Measurements from ENCODE around the gene ATP6V1G2.
A peak's percentile ranks its signal among the peaks of the same experiment; 100 is the strongest.
"Not testable (repeated sequence)": the region's sequence is repeated elsewhere in the genome, so short reads cannot be mapped to it uniquely, and the experiment has no call there.

Gene ATP6V1G2

GRCh38 chr6:31496826-31497225 lies 49.6 kb downstream of the ATP6V1G2 start:
- H3K27me3 ChIP-seq (ENCODE audit: control insufficient read depth, low read length); H4K20me1 ChIP-seq (ENCODE audit: control insufficient read depth, insufficient read depth, low read depth, low read length); H3K9me2 ChIP-seq (replicated peaks; ENCODE audit: control insufficient read depth, low read length); H3K9me3 ChIP-seq (ENCODE audit: control insufficient read depth, insufficient read depth, low read length): not testable (repeated sequence)
- TF ChIP-seq CTCF (IDR thresholded peaks at IDR 0.05; ENCODE audit: low read depth, low read length, poor library complexity, severe bottlenecking): peak; percentile 32
- peaks cover 26% of the 10 kb centered on the region for H3K4me1 ChIP-seq (ENCODE audit: control insufficient read depth, low read length)
- H3K27ac ChIP-seq (ENCODE audit: low read depth, low read length): peak overlapping the region; percentile 62
- H3K79me2 ChIP-seq (ENCODE audit: control insufficient read depth, low read length): peaks cover 95% of the 10 kb centered on the region
- peaks cover 15% of the 10 kb centered on the region for H3F3A ChIP-seq (ENCODE audit: control insufficient read depth, insufficient read depth)
- H3K4me2 ChIP-seq (ENCODE audit: low read length): peak overlapping the region; percentile 83
- H3K36me3 ChIP-seq (ENCODE audit: control insufficient read depth, low read length): peaks cover 22% of the 10 kb centered on the region
- H3K4me3 ChIP-seq (ENCODE audit: low read length): peak overlapping the region; percentile 86

- H3K4me2 ChIP-seq (ENCODE audit: low read length): peak overlapping the region; percentile 83
- H3K36me3 ChIP-seq (ENCODE audit: control insufficient read depth, low read length): peaks cover 11% of the 10 kb centered on the region
- peaks cover 36% of the 10 kb centered on the region for H3K4me1 ChIP-seq (ENCODE audit: control insufficient read depth, low read length)
- TF ChIP-seq EZH2phosphoT487 (IDR thresholded peaks at IDR 0.05; ENCODE audit: borderline replicate concordance, low read length) (no peak), CTCF (IDR thresholded peaks at IDR 0.05; ENCODE audit: low read depth, low read length, poor library complexity, severe bottlenecking) (no peak)
- peaks cover 2% of the 10 kb centered on the region; the same call in 1 of the 2 replicates for H4K20me1 ChIP-seq (ENCODE audit: control insufficient read depth, insufficient read depth, low read depth, low read length)
- no peaks in the 10 kb centered on the region for H3K9me3 ChIP-seq (ENCODE audit: control insufficient read depth, insufficient read depth, low read length)
- no peaks in the 10 kb centered on the region for H3K9me2 ChIP-seq (replicated peaks; ENCODE audit: control insufficient read depth, low read length)
- no peaks in the 10 kb centered on the region for H3K27me3 ChIP-seq (ENCODE audit: control insufficient read depth, low read length)
- peak overlapping the region; percentile 74 for H3K27ac ChIP-seq (ENCODE audit: low read depth, low read length)
- peak overlapping the region; percentile 86 for H3K4me3 ChIP-seq (ENCODE audit: low read length)
- peaks cover 15% of the 10 kb centered on the region for H3F3A ChIP-seq (ENCODE audit: control insufficient read depth, insufficient read depth)
- peaks cover 93% of the 10 kb centered on the region for H3K79me2 ChIP-seq (ENCODE audit: control insufficient read depth, low read length)
Observed at GRCh38 chr6:31495580-31495979, 50.8 kb downstream of the ATP6V1G2 start.
